Caco-2 (cell line): ENCODE results near the gene SEC14L5. TPM values are rescaled to one million over a fixed set of nuclear protein-coding genes. Genes with fewer than 3 reads are reported as not detected.

Experiments
- BruUV-seq: library from RNA; stranded (reverse); fragments of 400-500 nt; replicated peaks from 2 replicates; lab custom pipeline; 2021; lab: Mats Ljungman, UMichigan
- CTCF ChIA-PET: fragments of 300-600 bp; sonication (Branson Sonifier 250); formaldehyde crosslinking; loops from one replicate; lab custom pipeline; 2022; ENCODE audit warnings: antibody characterized with exemption; lab: Charles Lee
- POLR2A ChIA-PET: fragments of 300-600 bp; sonication (Branson Sonifier 250); formaldehyde crosslinking; loops from one replicate; lab custom pipeline; 2022; ENCODE audit warnings: antibody characterized with exemption; lab: Charles Lee
- DNase-seq, 2 experiments: peaks; one replicate each; pipeline versions ENCODE4 v3.0.0 to v3.0.0-alpha.2; 2020 to 2022
- H3K27me3 ChIP-seq: replicated peaks from 2 replicates; pipeline ENCODE4 v1.6.0; 2011; ENCODE audit warnings: low read length; ENCODE audit not compliant: control insufficient read depth, insufficient read depth
- H3K36me3 ChIP-seq: 2 replicates; pipeline ENCODE4 v1.5.1; 2011; ENCODE audit warnings: low read length; ENCODE audit not compliant: control insufficient read depth, insufficient read depth
- H3K4me1 ChIP-seq: fragments of 250-450 bp; sonication (Bioruptor Pico); 2 replicates; pipeline ENCODE4 v1.5.1; 2020; ENCODE audit warnings: mild to moderate bottlenecking
- H3K4me3 ChIP-seq: 2 replicates; pipeline ENCODE4 v1.5.1; 2011; ENCODE audit warnings: low read depth, mild to moderate bottlenecking, control low read depth, low read length
- H3K9me3 ChIP-seq: fragments of 250-450 bp; sonication (Bioruptor Pico); 2 replicates; pipeline ENCODE4 v1.5.1; 2020; ENCODE audit warnings: mild to moderate bottlenecking, moderate library complexity
- H3K27ac Mint-ChIP-seq: one replicate; pipeline ENCODE4 v1.8.0; 2022; ENCODE audit warnings: mixed read lengths; ENCODE audit not compliant: unreplicated experiment
- H3K27me3 Mint-ChIP-seq: one replicate; pipeline ENCODE4 v1.8.0; 2022; ENCODE audit warnings: mixed read lengths; ENCODE audit not compliant: insufficient read depth, unreplicated experiment
- H3K36me3 Mint-ChIP-seq: one replicate; pipeline ENCODE4 v1.8.0; 2022; ENCODE audit warnings: mild to moderate bottlenecking, mixed read lengths; ENCODE audit not compliant: insufficient read depth, unreplicated experiment
- H3K4me1 Mint-ChIP-seq: one replicate; pipeline ENCODE4 v1.8.0; 2022; ENCODE audit warnings: low read depth, mixed read lengths; ENCODE audit not compliant: unreplicated experiment
- H3K4me3 Mint-ChIP-seq: one replicate; pipeline ENCODE4 v1.8.0; 2022; ENCODE audit warnings: mild to moderate bottlenecking, moderate library complexity, mixed read lengths; ENCODE audit not compliant: unreplicated experiment
- H3K9me3 Mint-ChIP-seq: one replicate; pipeline ENCODE4 v1.8.0; 2022; ENCODE audit warnings: mixed read lengths; ENCODE audit not compliant: unreplicated experiment
- CTCF ChIP-seq, 2 experiments: fragments of 200-600 bp in 1 of 2; IDR thresholded peaks; 1 replicate in 1 of 2; 2 replicates in 1 of 2; pipeline versions ENCODE4 v1.5.1 to v1.8.0; 2011 to 2022; ENCODE audit warnings: antibody characterized with exemption in 1 of 2, control low read depth in 1 of 2, inconsistent platforms in 1 of 2, low read depth in 1 of 2, low read length in 1 of 2, mild to moderate bottlenecking in 1 of 2, moderate library complexity in 1 of 2; ENCODE audit not compliant: insufficient read depth in 1 of 2, severe bottlenecking in 1 of 2, unreplicated experiment in 1 of 2
- intact Hi-C: fragments of 100-400 bp; cut with micrococcal nuclease; formaldehyde crosslinking; loops from one replicate; pipeline ENCODE4 v1.10.0; 2022; ENCODE audit not compliant: unreplicated experiment
- total RNA-seq: library from RNA; stranded (reverse); gene quantifications from 2 replicates; pipeline ENCODE4 v1.2.3, GENCODE V29; 2022

The SEC14L5 gene
- total RNA-seq, 1 experiment from 2014 or later = 0.14 TPM

- ChIA-PET POLR2A (no interaction called here), CTCF (no interaction called here)
- Mint-ChIP-seq H3K9me3 (no peaks in the 10 kb centered on the region), H3K36me3 (no peaks in the 10 kb centered on the region), H3K27ac (no peak overlapping the region), H3K4me3 (no peak overlapping the region), H3K4me1 (no peaks in the 10 kb centered on the region), H3K27me3 (peaks cover 7% of the 10 kb centered on the region)
- H3K9me3 ChIP-seq = no peaks in the 10 kb centered on the region
- DNase-seq = no peak
- no peak overlapping the region for H3K4me3 ChIP-seq
- no peaks in the 10 kb centered on the region for H3K36me3 ChIP-seq
- intact Hi-C loops = no loop called here
- no peaks in the 10 kb centered on the region; the same call in 1 of the 2 replicates for H3K27me3 ChIP-seq
- no TSS peak for BruUV-seq
- TF ChIP-seq CTCF (IDR thresholded peaks at IDR 0.05; ENCODE audit: insufficient read depth in 1 of 2, low read depth in 1 of 2, low read length in 1 of 2, severe bottlenecking in 1 of 2, unreplicated experiment in 1 of 2) = no peak
- no peaks in the 10 kb centered on the region for H3K4me1 ChIP-seq
Observed at GRCh38 chr16:5007256-5007655, 49.1 kb downstream of the SEC14L5 start.

- H3K36me3 ChIP-seq = no peaks in the 10 kb centered on the region
- H3K9me3 Mint-ChIP-seq = no peaks in the 10 kb centered on the region
- H3K4me1 Mint-ChIP-seq = no peaks in the 10 kb centered on the region
- H3K9me3 ChIP-seq = no peaks in the 10 kb centered on the region
- no TSS peak for BruUV-seq
- no peaks in the 10 kb centered on the region for H3K36me3 Mint-ChIP-seq
- no peaks in the 10 kb centered on the region; the same call in 1 of the 2 replicates for H3K27me3 ChIP-seq
- POLR2A ChIA-PET = no interaction called here
- intact Hi-C loops = no loop called here
- H3K27me3 Mint-ChIP-seq = peaks cover 7% of the 10 kb centered on the region
- H3K27ac Mint-ChIP-seq = no peak overlapping the region
- CTCF ChIA-PET = no interaction called here
- H3K4me3 Mint-ChIP-seq = no peak overlapping the region
- DNase-seq = no peak
- no peak for TF ChIP-seq CTCF (IDR thresholded peaks at IDR 0.05; ENCODE audit: insufficient read depth in 1 of 2, low read depth in 1 of 2, low read length in 1 of 2, severe bottlenecking in 1 of 2, unreplicated experiment in 1 of 2)
- no peaks in the 10 kb centered on the region for H3K4me1 ChIP-seq
- H3K4me3 ChIP-seq = no peak overlapping the region
Observed at GRCh38 chr16:5008311-5008731, 50.2 kb downstream of the SEC14L5 start.

GRCh38 chr16:5010576-5011329 lies 52.6 kb downstream of the SEC14L5 start:
- peak in 1 of 2 experiments; percentile 4 for TF ChIP-seq CTCF (IDR thresholded peaks at IDR 0.05; ENCODE audit: insufficient read depth in 1 of 2, low read depth in 1 of 2, low read length in 1 of 2, severe bottlenecking in 1 of 2, unreplicated experiment in 1 of 2)
- Mint-ChIP-seq H3K27me3 (peaks cover 5% of the 10 kb centered on the region), H3K27ac (no peak overlapping the region), H3K36me3 (no peaks in the 10 kb centered on the region), H3K9me3 (no peaks in the 10 kb centered on the region), H3K4me3 (no peak overlapping the region), H3K4me1 (no peaks in the 10 kb centered on the region)
- intact Hi-C loops = no loop called here
- BruUV-seq = no TSS peak
- DNase-seq = no peak
- Histone ChIP-seq H3K36me3 (no peaks in the 10 kb centered on the region), H3K4me3 (no peak overlapping the region), H3K27me3 (no peaks in the 10 kb centered on the region), H3K9me3 (no peaks in the 10 kb centered on the region; the same call in 1 of the 2 replicates), H3K4me1 (no peaks in the 10 kb centered on the region)
- ChIA-PET CTCF (no interaction called here), POLR2A (no interaction called here)
